Neuronal stem cell (in vitro differentiated cells): Measurements from ENCODE around the gene POLE.
A peak's percentile ranks its signal among the peaks of the same experiment; 100 is the strongest.

Experiments
- DNase-seq: peaks from one replicate; pipeline ENCODE4 v3.0.0-alpha.2; 2013; ENCODE audit warnings: low spot score
- H2AFZ ChIP-seq: one replicate; pipeline ENCODE4 v1.6.1; 2013; ENCODE audit warnings: mild to moderate bottlenecking, low read length, inconsistent platforms
- H2AK5ac ChIP-seq: 2 replicates; pipeline ENCODE4 v1.6.1; 2013; ENCODE audit warnings: low read depth, mild to moderate bottlenecking, inconsistent platforms, low read length, moderate library complexity, mixed read lengths
- H2BK120ac ChIP-seq: 2 replicates; pipeline ENCODE4 v1.6.1; 2013; ENCODE audit warnings: low read depth, mild to moderate bottlenecking, inconsistent platforms, low read length, moderate library complexity, mixed read lengths
- H2BK12ac ChIP-seq: one replicate; pipeline ENCODE4 v1.6.1; 2013; ENCODE audit warnings: low read length, inconsistent platforms
- H2BK15ac ChIP-seq: 2 replicates; pipeline ENCODE4 v1.6.1; 2013; ENCODE audit warnings: mild to moderate bottlenecking, low read length, inconsistent platforms, mixed read lengths
- H2BK5ac ChIP-seq: one replicate; pipeline ENCODE4 v1.6.1; 2013; ENCODE audit warnings: inconsistent platforms, mild to moderate bottlenecking, low read length, moderate library complexity
- H3K14ac ChIP-seq: one replicate; pipeline ENCODE4 v1.6.1; 2013; ENCODE audit warnings: low read length, inconsistent platforms
- H3K18ac ChIP-seq: 2 replicates; pipeline ENCODE4 v1.6.1; 2013; ENCODE audit warnings: low read length, inconsistent platforms
- H3K23ac ChIP-seq: 2 replicates; pipeline ENCODE4 v1.6.1; 2013; ENCODE audit warnings: low read depth, mild to moderate bottlenecking, mixed read lengths, low read length, inconsistent platforms; ENCODE audit not compliant: poor library complexity
- H3K27ac ChIP-seq: replicated peaks from 3 replicates; pipeline ENCODE4 v1.5.1; 2013; ENCODE audit warnings: low read length, inconsistent platforms
- H3K27me3 ChIP-seq, 3 experiments: 2 replicates each; pipeline ENCODE4 v1.6.1; 2013; ENCODE audit warnings: low read length in 3 of 3, mild to moderate bottlenecking in 2 of 3, inconsistent platforms in 1 of 3, low read depth in 1 of 3, mixed read lengths in 1 of 3, moderate library complexity in 1 of 3; ENCODE audit not compliant: control insufficient read depth in 3 of 3, insufficient read depth in 3 of 3
- H3K36me3 ChIP-seq, 2 donors: replicated peaks in 1 of 2; 2 replicates each; pipeline ENCODE4 v1.6.1; 2013; ENCODE audit warnings: low read length in 2 of 2; ENCODE audit not compliant: control insufficient read depth in 2 of 2, insufficient read depth in 2 of 2
- H3K4ac ChIP-seq: 2 replicates; pipeline ENCODE4 v1.6.1; 2013; ENCODE audit warnings: inconsistent platforms, mild to moderate bottlenecking, low read length, moderate library complexity
- H3K4me1 ChIP-seq, 2 donors: 1 replicate in 1 of 2; 2 replicates in 1 of 2; pipeline ENCODE4 v1.6.1; 2013; ENCODE audit warnings: low read length in 2 of 2, low read depth in 1 of 2; ENCODE audit not compliant: control insufficient read depth in 2 of 2, insufficient read depth in 1 of 2
- H3K4me2 ChIP-seq: one replicate; pipeline ENCODE4 v1.6.1; 2013; ENCODE audit warnings: mild to moderate bottlenecking, low read length, inconsistent platforms; ENCODE audit not compliant: insufficient read depth, poor library complexity, severe bottlenecking
- H3K4me3 ChIP-seq, 2 donors: 2 replicates each; pipeline ENCODE4 v1.5.1; 2013; ENCODE audit warnings: low read length in 2 of 2, mild to moderate bottlenecking in 2 of 2, inconsistent platforms in 1 of 2, moderate library complexity in 1 of 2
- H3K79me1 ChIP-seq: one replicate; pipeline ENCODE4 v1.6.1; 2013; ENCODE audit warnings: low read depth, mild to moderate bottlenecking, inconsistent platforms, low read length, moderate library complexity
- H3K9ac ChIP-seq: one replicate; pipeline ENCODE4 v1.6.1; 2013; ENCODE audit warnings: mild to moderate bottlenecking, low read depth, low read length, inconsistent platforms; ENCODE audit not compliant: poor library complexity
- H3K9me3 ChIP-seq, 2 donors: replicated peaks in 1 of 2; 2 replicates each; pipeline versions ENCODE3 to v1.6.1; 2013; ENCODE audit warnings: low read length in 2 of 2, mild to moderate bottlenecking in 2 of 2, inconsistent platforms in 1 of 2, low read depth in 1 of 2, mixed read lengths in 1 of 2, moderate library complexity in 1 of 2; ENCODE audit not compliant: control insufficient read depth in 2 of 2, insufficient read depth in 1 of 2
- H4K8ac ChIP-seq: one replicate; pipeline ENCODE4 v1.6.1; 2013; ENCODE audit warnings: low read depth, mild to moderate bottlenecking, inconsistent platforms, low read length, moderate library complexity
- H4K91ac ChIP-seq: one replicate; pipeline ENCODE4 v1.6.1; 2013; ENCODE audit warnings: low read length, low read depth, mild to moderate bottlenecking, inconsistent platforms; ENCODE audit not compliant: poor library complexity
- WGBS, 2 donors: extraction: QIAGEN DNeasy Blood & Tissue Kit; methylation state at CpG; one replicate each; pipeline ENCODE4 v1.1.7; 2013; ENCODE audit warnings: missing lambda C conversion rate in 2 of 2, mixed read lengths in 1 of 2; ENCODE audit not compliant: insufficient read length in 2 of 2, insufficient replicate concordance in 1 of 2; ENCODE audit errors: extremely low coverage in 2 of 2; 5-methylcytosine and 5-hydroxymethylcytosine counted together

POLE gene

DNA sequence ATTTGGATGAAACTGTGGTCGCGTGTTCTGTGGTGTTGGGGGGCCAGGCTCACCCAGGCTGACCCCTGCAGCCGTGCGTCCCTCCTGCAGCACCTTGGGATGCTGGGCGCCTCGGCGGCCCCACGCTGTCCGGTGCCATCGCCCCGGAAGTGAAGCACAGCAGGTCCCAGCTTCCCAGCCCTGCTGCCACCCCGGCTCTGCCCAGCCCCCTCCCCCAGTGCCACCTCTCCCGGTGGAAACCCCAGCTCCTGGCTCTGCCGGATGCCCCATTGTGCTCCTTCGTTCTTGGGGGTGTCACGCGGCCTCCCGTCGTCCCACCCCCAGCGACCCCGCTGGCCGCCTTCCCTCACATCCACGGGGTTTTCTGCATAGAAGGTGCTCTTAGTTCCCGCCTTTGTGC lies 102.0 kb downstream of the POLE start:
- WGBS, 2 donors, result no CpG with 5 or more reads among the region's 24 CpGs

DNA sequence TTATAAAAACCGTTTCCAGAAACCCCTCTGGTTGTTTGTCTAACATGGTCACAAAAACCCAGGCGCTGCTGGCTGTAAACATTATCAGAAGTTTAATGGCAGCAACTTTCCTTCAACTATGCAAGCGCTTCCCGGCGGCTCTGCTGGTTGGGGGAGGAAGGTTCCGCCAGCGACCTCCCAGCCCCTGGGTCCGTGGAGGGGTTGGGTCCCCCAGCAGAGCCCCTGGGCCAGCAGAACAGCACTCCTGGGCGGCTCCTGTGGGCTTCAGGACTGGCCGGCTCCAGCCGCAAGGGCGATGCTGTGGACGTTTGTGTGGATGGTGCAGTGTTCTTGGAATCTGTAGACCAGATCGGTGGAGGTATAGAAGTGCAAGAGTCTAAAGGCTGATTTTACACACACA lies 102.7 kb downstream of the POLE start:
- Histone ChIP-seq H2BK120ac (no peak overlapping the region), H4K8ac (no peak overlapping the region), H3K9me3 (peaks cover 2% of the 10 kb centered on the region in 2 donors), H3K36me3 (peaks cover 5 to 24% of the 10 kb centered on the region in 2 donors), H2AFZ (no peak overlapping the region), H3K18ac (no peak overlapping the region), H2BK15ac (no peak overlapping the region), H3K27ac (no peak overlapping the region), H2AK5ac (peak overlapping the region; percentile 81), H3K79me1 (peaks cover 10% of the 10 kb centered on the region), H3K9ac (no peak overlapping the region), H3K27me3 (peaks cover 0 to 44% (median 6%) of the 10 kb centered on the region in 3 experiments), H2BK5ac (no peak overlapping the region), H4K91ac (no peak overlapping the region), H2BK12ac (no peak overlapping the region), H3K4me1 (peaks cover 0 to 7% of the 10 kb centered on the region in 2 donors), H3K14ac (peak overlapping the region; percentile 21), H3K4me3 (no peak overlapping the region), H3K4me2 (no peak overlapping the region), H3K23ac (no peak overlapping the region), H3K4ac (no peak overlapping the region)
- no peak for DNase-seq
- no CpG with 5 or more reads among the region's 14 CpGs for WGBS, 2 donors

More for the DNA sequence above, 102.0 kb downstream of the POLE start:
- Histone ChIP-seq H2BK5ac (no peak overlapping the region), H3K79me1 (peaks cover 10% of the 10 kb centered on the region), H3K9me3 (peaks cover 2% of the 10 kb centered on the region in 2 donors), H3K18ac (peak overlapping the region; percentile 80), H3K23ac (peak overlapping the region; percentile 65), H3K14ac (peak overlapping the region; percentile 38), H3K36me3 (peaks cover 3 to 20% of the 10 kb centered on the region in 2 donors), H3K4me2 (no peak overlapping the region), H3K4me3 (no peak overlapping the region), H3K27ac (no peak overlapping the region), H2AFZ (no peak overlapping the region), H4K91ac (no peak overlapping the region), H4K8ac (no peak overlapping the region), H2BK120ac (no peak overlapping the region), H2BK12ac (no peak overlapping the region), H2AK5ac (peak overlapping the region; percentile 24), H2BK15ac (peak overlapping the region; percentile 94), H3K27me3 (peaks cover 0 to 48% (median 6%) of the 10 kb centered on the region in 3 experiments), H3K4me1 (peaks cover 0 to 7% of the 10 kb centered on the region in 2 donors), H3K4ac (no peak overlapping the region), H3K9ac (no peak overlapping the region)
- no peak for DNase-seq

DNA sequence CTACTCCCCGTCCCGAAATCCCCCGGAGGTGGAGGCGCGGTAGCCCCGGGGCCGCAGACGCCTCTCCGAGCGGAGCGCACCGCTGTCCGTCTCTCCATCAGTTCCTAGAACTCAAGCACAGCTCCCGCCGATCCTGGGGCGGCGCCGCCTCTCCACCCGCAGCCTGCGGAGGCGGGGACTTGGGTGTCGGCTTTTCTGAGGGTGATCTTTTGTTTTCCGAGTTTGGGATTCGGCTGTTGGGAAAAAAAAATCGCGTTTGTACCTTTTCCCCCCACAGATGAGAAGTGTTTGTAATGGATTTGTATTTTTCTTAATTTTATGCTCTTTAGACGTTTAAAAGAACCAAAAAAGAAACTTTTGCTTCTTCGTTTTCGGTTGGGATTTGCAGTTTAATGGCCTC lies 103.4 kb downstream of the POLE start:
- no peak overlapping the region for H3K4ac ChIP-seq
- no peak overlapping the region for H2BK5ac ChIP-seq
- H3K79me1 ChIP-seq, result peaks cover 10% of the 10 kb centered on the region
- no peak overlapping the region for H2BK120ac ChIP-seq
- H3K27me3 ChIP-seq, result peaks cover 0 to 41% (median 6%) of the 10 kb centered on the region in 3 experiments
- H2BK15ac ChIP-seq, result no peak overlapping the region
- DNase-seq, result no peak
- H3K14ac ChIP-seq, result no peak overlapping the region
- no peak overlapping the region for H3K9ac ChIP-seq
- H2BK12ac ChIP-seq, result no peak overlapping the region
- no CpG with 5 or more reads among the region's 29 CpGs for WGBS, 2 donors
- peak overlapping the region; percentile 62 for H3K4me2 ChIP-seq
- no peak overlapping the region for H3K18ac ChIP-seq
- H3K4me1 ChIP-seq, result peaks cover 0 to 7% of the 10 kb centered on the region in 2 donors
- no peak overlapping the region for H4K8ac ChIP-seq
- no peak overlapping the region for H4K91ac ChIP-seq
- no peak overlapping the region for H3K27ac ChIP-seq
- H2AFZ ChIP-seq, result no peak overlapping the region
- H2AK5ac ChIP-seq, result peak overlapping the region; percentile 46
- peaks cover 5 to 31% of the 10 kb centered on the region in 2 donors for H3K36me3 ChIP-seq
- peak overlapping the region; percentile 80 for H3K23ac ChIP-seq
- H3K9me3 ChIP-seq, result peaks cover 0 to 2% of the 10 kb centered on the region in 2 donors
- H3K4me3 ChIP-seq, result peak overlapping the region in 1 of 2 donors; percentile 73

DNA sequence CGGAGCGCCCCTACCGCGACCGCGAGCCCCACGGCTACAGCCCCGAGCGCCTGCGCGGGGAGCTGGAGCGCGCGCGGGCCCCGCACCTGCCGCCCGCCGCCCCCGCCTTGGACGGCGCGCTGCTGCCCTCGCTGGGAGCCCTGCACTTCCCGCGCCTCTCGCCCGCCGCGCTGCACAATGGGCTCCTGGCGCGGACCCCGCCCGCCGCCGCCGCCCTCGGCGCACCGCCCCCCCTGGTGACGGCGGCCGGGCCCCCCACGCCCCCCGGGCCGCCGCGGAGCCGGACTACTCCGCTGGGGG lies 103.8 kb downstream of the POLE start:
- Histone ChIP-seq H2BK12ac (no peak overlapping the region), H4K91ac (no peak overlapping the region), H3K4ac (no peak overlapping the region), H3K9me3 (no peaks in the 10 kb centered on the region), H3K18ac (peak overlapping the region; percentile 80), H2AK5ac (peak overlapping the region; percentile 46), H3K4me3 (peak overlapping the region in 1 of 2 donors; percentile 73), H3K4me1 (peaks cover 0 to 7% of the 10 kb centered on the region in 2 donors), H2BK5ac (no peak overlapping the region), H3K14ac (no peak overlapping the region), H3K23ac (peak overlapping the region; percentile 80), H3K4me2 (peak overlapping the region; percentile 62), H2BK15ac (no peak overlapping the region), H2AFZ (no peak overlapping the region), H3K79me1 (peaks cover 10% of the 10 kb centered on the region), H3K9ac (no peak overlapping the region), H3K27ac (no peak overlapping the region), H2BK120ac (no peak overlapping the region), H3K36me3 (peaks cover 6 to 35% of the 10 kb centered on the region in 2 donors), H3K27me3 (peaks cover 0 to 38% (median 6%) of the 10 kb centered on the region in 3 experiments), H4K8ac (no peak overlapping the region)
- no CpG with 5 or more reads among the region's 50 CpGs for WGBS, 2 donors
- no peak for DNase-seq
